ENCODE data around the gene ABCA12.

GRCh38 chr2:215032153-215032552 is 106.3 kb downstream of the ABCA12 start:
- TF ChIP-seq CTCF (IDR thresholded peaks at IDR 0.05), result no peak
- no peak for TF ChIP-seq POLR2A (IDR thresholded peaks at IDR 0.05)
